Kidney (tissue), 14 donors: ENCODE results near the gene RRP1. TPM values are rescaled to one million over a fixed set of nuclear protein-coding genes. Genes with fewer than 3 reads are reported as not detected.

Source experiments
- DNase-seq, 5 donors: peaks; one replicate each; pipeline ENCODE4 v3.0.0-alpha.2; 2013 to 2020
- FAIRE-seq: peaks from 2 replicates; lab custom pipeline; 2012; peaks lifted over from hg19 to GRCh38; lab: Jason Lieb, UNC
- H3K27ac ChIP-seq, 2 donors: one replicate each; pipeline ENCODE4 v1.7.0; 2013; ENCODE audit warnings: low read depth in 2 of 2, low read length in 2 of 2, inconsistent platforms in 1 of 2
- H3K27me3 ChIP-seq: one replicate; pipeline ENCODE4 v1.7.1; 2013; ENCODE audit warnings: low read length, inconsistent platforms; ENCODE audit not compliant: control insufficient read depth, insufficient read depth
- H3K36me3 ChIP-seq, 3 donors: one replicate each; pipeline versions ENCODE4 v1.7.0 to v1.7.1; 2013; ENCODE audit warnings: low read length in 3 of 3, control low read depth in 1 of 3, inconsistent platforms in 1 of 3; ENCODE audit not compliant: insufficient read depth in 3 of 3, control insufficient read depth in 2 of 3
- H3K4me1 ChIP-seq, 3 donors: one replicate each; pipeline versions ENCODE4 v1.7.0 to v1.7.1; 2013; ENCODE audit warnings: low read length in 3 of 3, inconsistent platforms in 1 of 3, low read depth in 1 of 3; ENCODE audit not compliant: control insufficient read depth in 2 of 3, insufficient read depth in 2 of 3
- H3K4me3 ChIP-seq, 3 donors: one replicate each; pipeline versions ENCODE4 v1.7.0 to v1.8.1; 2013; ENCODE audit warnings: low read length in 3 of 3, control low read depth in 1 of 3, inconsistent platforms in 1 of 3
- H3K9ac ChIP-seq, 3 donors: one replicate each; pipeline versions ENCODE4 v1.7.0 to v1.7.1; 2013; ENCODE audit warnings: low read length in 3 of 3, control low read depth in 1 of 3, inconsistent platforms in 1 of 3
- H3K9me3 ChIP-seq, 3 donors: one replicate each; pipeline versions ENCODE4 v1.7.0 to v1.7.1; 2013; ENCODE audit warnings: low read length in 3 of 3, control low read depth in 1 of 3, inconsistent platforms in 1 of 3; ENCODE audit not compliant: control insufficient read depth in 2 of 3, insufficient read depth in 1 of 3
- intact Hi-C: fragments of 100-400 bp; cut with DNase I; formaldehyde crosslinking; loops from one replicate; pipeline ENCODE4 v1.11.1; 2022
- polyA plus RNA-seq: library from polyadenylated mRNA; stranded (reverse); fragments of 350-450 nt; fragmentation: Illumina TruSeq; extraction: RNeasy Lipid Tissue Mini Kit (QIAGEN cat#74804); gene quantifications from one replicate; pipeline ENCODE4 v1.2.3, GENCODE V29; 2014; ENCODE audit warnings: low read depth, low replicate concordance; ENCODE audit not compliant: insufficient read depth
- total RNA-seq: library from RNA; stranded (reverse); fragmentation: NEBNext Ultra II Directional; extraction: Animal tissue kit (Norgen Biotek cat#: 25700); gene quantifications from one replicate; pipeline ENCODE4 v1.2.1, GENCODE V29; 2021
- TF ChIP-seq, protein P1 (sequence below): IDR thresholded peaks from 3 replicates; pipeline ENCODE4 v1.5.1; 2012; ENCODE audit warnings: mild to moderate bottlenecking, moderate library complexity, borderline replicate concordance; ENCODE audit not compliant: insufficient read depth; ENCODE audit errors: extremely low read depth
- donor health status: control.
- donor health status: control.
- donor health status: control.
- donor health status: control.
- donor health status: control.
- donor health status: DM: yes; HTN: yes; CAD: no.
- donor health status: Normal renal cell carcinoma (clear cell type).

The RRP1 gene
- total and polyA plus RNA-seq, 2 donors from 2014 or later = 12.9 to 18.7 TPM

DNA sequence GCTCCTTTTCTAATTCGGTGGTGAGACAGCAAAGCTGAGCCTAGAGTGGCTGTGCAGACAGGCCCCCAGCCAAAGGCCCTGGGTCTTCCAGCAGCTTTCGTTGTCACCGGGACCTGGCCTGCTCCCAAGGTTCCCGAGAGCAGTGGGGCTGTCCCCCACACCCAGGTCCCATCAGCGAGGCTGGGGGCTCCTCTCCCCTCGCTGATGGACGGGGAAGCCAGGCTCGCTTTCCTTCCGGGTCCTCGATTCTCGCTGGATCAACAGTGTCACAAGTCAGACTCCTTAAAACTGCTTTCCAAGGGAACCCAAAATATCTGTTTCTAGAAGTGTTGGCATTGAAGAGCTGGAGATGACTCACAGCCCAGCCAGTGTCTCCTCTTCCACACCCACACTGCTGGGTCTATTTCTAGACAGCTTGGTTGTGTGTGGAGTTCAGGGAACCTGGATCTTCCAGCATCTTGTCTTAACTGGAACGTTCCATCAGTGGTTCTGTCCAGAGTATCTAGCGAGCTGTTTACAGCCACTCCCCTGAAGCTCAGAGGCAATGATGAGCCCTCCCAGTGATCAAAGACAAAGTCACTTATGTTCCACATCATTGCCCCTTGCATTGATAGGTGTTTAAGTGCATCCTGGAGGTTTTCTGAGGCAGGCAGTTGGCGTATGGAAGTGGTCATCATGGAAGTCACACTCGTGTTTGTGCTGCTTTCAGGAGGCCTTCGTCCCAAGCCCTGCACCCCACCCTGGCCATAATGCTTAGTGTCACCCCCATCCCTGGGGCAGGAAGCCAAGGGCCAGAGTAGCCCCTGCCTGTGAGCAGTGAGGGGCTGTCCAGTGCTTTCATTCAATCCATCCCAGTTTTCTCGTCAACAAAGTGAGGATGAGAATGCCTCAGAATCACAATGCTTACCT is 35.2 kb downstream of the RRP1 start:
- H3K9ac ChIP-seq = no peak overlapping the region
- no peak overlapping the region for H3K27ac ChIP-seq
- intact Hi-C loops = no loop called here
- no peaks in the 10 kb centered on the region for H3K27me3 ChIP-seq
- H3K4me1 ChIP-seq = no peaks in the 10 kb centered on the region
- H3K4me3 ChIP-seq = no peak overlapping the region
- TF ChIP-seq, protein P1, sequence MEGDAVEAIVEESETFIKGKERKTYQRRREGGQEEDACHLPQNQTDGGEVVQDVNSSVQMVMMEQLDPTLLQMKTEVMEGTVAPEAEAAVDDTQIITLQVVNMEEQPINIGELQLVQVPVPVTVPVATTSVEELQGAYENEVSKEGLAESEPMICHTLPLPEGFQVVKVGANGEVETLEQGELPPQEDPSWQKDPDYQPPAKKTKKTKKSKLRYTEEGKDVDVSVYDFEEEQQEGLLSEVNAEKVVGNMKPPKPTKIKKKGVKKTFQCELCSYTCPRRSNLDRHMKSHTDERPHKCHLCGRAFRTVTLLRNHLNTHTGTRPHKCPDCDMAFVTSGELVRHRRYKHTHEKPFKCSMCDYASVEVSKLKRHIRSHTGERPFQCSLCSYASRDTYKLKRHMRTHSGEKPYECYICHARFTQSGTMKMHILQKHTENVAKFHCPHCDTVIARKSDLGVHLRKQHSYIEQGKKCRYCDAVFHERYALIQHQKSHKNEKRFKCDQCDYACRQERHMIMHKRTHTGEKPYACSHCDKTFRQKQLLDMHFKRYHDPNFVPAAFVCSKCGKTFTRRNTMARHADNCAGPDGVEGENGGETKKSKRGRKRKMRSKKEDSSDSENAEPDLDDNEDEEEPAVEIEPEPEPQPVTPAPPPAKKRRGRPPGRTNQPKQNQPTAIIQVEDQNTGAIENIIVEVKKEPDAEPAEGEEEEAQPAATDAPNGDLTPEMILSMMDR = no peak
- peak in 2 of 5 donors; percentile 7 to 57 for DNase-seq
- FAIRE-seq = no peak
- no peaks in the 10 kb centered on the region for H3K36me3 ChIP-seq
- no peaks in the 10 kb centered on the region for H3K9me3 ChIP-seq

GRCh38 chr21:43825242-43825935 is 36.0 kb downstream of the RRP1 start:
- FAIRE-seq (no peak), DNase-seq (peak in 1 of 5 donors; percentile 61)
- intact Hi-C loops = no loop called here
- Histone ChIP-seq H3K27ac (no peak overlapping the region), H3K4me3 (no peak overlapping the region), H3K9me3 (no peaks in the 10 kb centered on the region), H3K36me3 (no peaks in the 10 kb centered on the region), H3K4me1 (no peaks in the 10 kb centered on the region), H3K9ac (no peak overlapping the region), H3K27me3 (no peaks in the 10 kb centered on the region)
- TF ChIP-seq, protein P1 = no peak

DNA sequence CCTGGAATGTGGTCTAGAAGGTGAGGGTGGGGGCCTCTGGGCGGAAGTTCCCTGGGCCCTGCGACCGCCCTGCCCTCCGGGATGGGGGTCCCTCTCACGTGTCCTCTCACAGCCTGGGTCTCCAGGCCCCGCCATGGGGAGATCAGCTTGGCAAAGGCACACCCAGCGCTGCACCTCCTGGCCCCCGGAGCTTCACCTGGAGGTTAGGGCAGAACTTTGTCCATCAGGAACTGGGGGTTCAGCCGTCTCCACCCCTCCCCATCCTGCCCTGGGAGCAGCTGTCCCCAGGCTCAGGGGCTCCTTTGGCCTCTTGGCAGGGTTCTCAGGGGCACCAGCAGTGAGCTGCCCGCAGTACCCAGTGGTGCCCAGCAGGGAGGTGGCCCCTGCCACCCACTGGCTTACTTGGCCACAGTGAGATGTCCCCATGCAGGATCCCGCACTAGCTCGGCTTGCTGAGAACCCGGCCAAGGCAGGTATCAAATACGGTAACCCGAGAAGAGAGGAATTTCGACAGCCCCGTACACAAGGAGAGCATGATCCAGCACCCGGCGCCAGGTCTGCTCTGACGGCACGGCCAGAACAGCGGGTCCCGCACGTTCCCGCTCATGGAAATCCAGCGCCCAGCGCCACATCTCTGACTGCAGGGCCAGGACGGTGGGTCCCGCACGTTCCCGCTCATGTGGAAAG is 36.7 kb downstream of the RRP1 start:
- TF ChIP-seq, protein P1 = no peak
- intact Hi-C loops = no loop called here
- H3K9me3 ChIP-seq = no peaks in the 10 kb centered on the region
- no peaks in the 10 kb centered on the region for H3K27me3 ChIP-seq
- H3K4me3 ChIP-seq = no peak overlapping the region
- FAIRE-seq (no peak), DNase-seq (peak; percentile 73 to 87 (median 84))
- no peak overlapping the region for H3K27ac ChIP-seq
- no peaks in the 10 kb centered on the region for H3K4me1 ChIP-seq
- H3K36me3 ChIP-seq = no peaks in the 10 kb centered on the region
- no peak overlapping the region for H3K9ac ChIP-seq
